Stimulated activated CD8-positive, alpha-beta memory T cell treated with anti-CD3 and anti-CD28 coated beads, Interleukin-4, amount 100 ng/mL, for 1 hour (primary cell): ENCODE measurements around the gene NCKAP5.

Experiments used
- DNase-seq, 2 donors: peaks; one replicate each; pipeline ENCODE4 v3.0.0-alpha.2; 2020; ENCODE audit warnings: low read depth in 2 of 2, low spot score in 1 of 2

Gene NCKAP5

DNA sequence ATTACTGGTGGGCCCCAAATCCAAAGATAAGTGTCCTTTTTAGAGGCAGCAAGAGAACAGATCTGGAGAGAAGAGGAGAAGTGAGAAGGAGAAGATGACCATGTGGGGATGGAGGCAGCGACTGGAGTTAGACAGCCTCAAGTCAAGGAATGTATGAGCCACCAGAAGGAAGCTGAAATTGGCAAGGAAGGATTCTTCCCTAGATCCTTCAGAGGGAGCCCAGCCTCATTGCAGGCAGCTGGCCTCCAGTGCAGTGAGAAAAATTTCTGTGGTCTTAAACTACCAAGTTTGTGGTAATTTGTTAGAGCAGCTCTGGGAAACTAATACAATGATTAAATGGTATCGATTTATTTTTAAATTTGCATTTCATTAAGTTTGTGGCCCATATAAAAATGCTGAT is 167.9 kb downstream of the NCKAP5 start:
- no peak for DNase-seq

DNA sequence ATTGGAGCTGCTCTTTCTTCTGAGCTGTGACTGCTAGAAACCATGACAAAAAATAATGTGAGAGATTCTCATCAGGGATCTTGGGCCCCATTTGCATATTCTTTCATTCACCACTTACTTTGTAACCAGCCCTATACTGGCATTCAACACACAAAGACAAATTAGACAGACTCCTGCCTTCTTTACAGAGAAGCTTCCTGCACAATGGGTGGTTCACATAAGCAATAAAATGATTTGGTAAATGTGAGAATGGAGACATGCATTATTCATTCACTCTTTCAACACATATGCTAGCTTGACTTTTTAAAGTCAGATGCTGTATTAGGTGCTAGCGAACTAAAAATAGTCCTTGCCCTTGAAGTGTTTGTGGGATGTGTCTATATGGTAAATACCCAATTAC is 174.4 kb downstream of the NCKAP5 start:
- DNase-seq = no peak

DNA sequence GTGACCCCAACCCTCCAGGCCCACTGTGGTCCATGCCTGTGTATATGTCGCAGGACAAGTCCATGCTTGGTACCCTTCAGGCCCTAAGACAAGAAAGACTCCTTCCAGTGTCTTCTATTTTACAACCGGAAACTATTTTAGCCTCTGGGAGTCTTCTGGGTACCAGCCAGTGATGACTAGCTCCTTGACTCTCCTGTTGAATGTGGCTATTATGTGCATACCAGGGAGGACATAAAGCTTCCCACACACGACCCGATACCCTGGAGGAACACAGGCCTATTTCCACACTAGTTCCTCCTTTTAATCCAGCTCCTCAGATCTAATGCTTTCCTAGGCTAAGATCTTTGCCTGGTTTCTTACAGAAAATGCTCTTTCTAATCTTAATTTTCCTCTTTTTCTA is 178.1 kb downstream of the NCKAP5 start:
- no peak for DNase-seq

DNA sequence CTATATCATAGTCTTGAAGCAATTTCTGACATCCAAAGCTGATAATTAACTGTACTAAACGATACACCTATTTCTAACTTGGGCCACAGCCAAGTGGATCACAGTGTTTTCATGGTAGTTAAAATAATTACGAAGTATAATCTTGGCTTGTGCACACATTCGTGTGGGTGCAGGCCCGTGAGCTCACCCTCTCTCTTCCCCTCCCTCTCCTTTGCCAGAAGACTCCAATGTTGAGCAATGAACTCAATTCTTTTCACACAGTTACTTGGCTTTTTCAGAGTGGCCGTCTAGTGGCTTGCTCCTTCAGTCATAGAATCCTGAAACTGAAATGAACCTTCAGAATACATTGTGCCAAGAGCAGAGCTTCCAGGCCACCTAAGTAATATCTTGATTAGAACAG is 178.7 kb downstream of the NCKAP5 start:
- no peak for DNase-seq

DNA sequence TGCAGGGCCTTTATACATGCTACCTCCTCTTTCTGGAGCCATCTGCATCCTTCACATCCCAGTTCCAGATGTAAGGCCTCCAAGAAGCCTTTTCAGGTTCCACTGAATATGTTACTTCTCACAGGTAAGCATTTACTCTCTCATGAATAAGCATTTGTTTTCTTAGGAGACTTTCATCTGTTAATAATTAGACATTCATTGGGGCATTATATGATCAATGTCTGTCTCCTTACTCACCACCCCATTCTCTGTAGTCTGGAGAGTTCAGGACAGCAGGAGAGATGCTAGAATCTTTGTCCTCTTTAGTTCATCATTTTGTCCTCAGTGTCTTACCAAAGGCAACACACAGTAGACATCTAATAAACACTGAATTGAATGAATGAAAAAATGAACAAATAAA is 185.7 kb downstream of the NCKAP5 start:
- no peak for DNase-seq

DNA sequence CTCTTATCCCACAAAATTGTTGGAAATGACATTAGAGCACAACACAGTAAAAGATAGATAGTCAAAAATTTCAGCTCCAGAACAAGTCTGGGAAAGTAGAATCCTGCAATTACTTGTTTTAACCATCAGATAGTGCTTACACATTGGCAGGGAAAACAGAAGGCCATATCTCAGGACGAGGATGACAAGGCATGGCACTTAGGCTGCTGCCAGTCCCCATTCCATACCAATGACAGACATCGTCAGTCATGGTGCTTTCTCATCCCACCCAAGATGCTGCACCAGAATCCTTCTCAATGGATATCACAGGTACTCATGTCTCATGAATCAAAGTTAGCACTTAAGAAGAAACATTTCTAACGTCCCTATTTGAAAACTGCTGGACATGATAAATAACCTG is 187.3 kb downstream of the NCKAP5 start:
- DNase-seq = no peak

DNA sequence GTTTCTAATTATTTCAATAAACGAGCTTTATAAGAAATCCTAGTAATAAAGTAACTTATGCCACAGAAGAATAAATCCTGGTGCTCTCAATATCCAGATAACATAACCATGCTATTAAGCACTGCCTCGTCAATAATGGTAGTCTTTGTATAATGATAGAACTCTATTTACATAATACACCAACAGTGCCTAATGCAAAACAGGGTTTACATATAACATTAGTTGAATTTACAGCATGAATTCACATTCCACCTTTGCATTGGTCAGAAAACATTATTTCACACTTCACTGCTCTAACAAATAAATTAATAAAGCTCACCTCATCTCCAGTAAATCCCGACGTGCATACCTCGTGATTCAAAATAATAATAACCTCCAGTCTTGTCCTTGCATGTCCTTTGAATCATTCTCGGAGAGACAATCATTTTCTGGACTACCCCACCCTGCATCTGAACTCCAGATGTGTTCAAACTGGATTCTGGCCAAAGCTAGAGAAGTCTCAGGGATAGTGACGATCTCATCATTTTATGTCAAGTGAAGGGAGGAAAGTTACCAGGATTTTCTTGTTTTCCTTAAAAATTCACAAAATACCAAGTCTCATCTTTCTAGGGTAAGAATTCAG is 189.2 kb downstream of the NCKAP5 start:
- DNase-seq = no peak

DNA sequence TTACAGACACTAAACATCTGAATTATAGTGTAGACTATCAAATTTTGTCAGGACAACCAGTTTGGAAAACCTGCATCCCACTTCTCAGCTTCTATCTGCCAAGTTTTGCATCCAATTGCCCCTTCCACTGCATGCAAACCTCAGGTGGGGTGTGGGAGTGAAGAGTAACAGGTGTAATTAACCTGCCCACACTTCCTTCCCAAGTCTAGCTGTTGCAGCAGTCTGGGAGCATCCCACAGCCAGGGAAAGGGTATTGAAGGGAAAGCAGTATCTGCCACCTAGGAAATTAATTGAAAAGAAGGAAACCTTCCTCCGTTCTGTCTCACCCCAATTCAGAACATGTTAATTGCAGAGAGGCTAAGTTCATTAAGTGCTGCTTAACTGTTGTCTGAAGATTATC is 189.9 kb downstream of the NCKAP5 start:
- no peak for DNase-seq

DNA sequence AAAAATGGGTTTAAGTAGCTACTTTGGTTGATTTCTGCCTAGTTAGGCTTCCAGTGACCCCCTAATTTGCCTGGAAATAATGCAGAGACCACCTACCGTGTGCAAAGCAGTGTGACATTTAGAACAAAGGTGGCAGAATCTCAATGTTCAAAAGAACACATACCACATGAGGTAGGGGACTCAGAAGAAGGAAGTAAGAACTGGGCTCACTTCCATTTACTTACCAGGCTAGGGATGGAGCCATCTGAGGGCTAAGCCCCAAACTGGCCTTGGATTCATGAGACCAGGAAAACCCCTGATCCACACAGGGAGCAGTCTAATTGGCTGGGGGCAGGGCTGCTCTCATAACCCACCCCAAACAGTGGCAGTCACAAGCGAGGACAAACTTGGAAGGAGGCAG is 190.7 kb downstream of the NCKAP5 start:
- no peak for DNase-seq

DNA sequence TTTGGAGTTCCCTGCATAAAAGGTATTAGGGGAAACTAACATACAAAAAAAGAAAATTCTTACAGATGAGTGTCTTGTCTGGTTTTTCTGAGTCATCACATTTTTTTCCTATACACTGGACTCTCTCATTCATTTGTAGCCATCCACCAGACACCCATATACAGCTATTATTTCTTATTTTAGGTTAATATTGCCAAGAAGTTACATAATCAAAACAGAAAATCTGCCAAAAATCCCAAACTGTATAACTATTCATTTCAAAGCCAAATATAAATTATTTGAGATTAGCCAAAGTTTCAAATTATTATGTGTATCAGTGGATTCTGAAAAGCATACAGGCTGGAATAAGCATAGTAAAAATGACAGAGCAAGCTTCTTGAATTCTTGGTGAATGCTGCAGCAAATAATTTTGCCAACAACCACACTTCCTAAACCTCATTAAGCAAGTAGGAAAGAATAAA is 191.2 kb downstream of the NCKAP5 start:
- DNase-seq = no peak

DNA sequence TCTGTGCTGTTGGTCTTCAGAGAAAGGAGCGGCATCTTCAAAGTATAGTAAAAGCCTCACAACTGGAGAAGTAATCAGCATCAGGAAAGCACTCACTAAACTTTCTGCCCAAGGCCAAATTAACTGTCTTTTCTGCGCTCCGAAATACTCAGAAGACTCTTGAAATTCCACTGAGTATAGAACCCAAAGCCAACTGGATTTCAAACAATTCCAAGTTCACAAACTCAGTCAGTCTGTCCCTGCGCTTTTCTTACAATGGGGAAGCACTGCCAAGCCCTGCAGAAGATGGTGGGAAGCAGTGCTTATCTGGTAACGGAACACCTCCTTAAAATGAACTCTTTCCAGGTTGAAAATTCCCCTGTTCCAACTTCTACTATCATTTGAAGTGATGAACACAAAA is 193.5 kb downstream of the NCKAP5 start:
- DNase-seq = no peak

DNA sequence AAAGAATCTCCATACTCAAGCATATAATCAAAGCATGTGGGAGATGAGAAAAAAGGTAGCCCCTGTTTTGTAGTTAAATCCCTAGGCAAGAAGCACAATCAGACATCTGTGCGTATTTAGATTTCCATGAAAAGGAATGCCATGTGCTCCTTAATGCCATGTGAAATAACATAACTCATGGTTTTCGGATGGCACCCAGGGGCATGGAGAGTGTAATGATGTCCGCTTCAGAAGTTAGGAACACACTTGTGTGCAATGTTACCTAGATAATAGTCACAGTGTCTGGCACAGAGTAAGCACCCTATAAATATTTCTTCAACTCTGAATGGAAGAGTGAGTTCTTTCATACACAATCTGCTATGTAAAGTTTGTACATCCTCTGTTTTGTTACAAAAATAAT is 197.0 kb downstream of the NCKAP5 start:
- DNase-seq = no peak

DNA sequence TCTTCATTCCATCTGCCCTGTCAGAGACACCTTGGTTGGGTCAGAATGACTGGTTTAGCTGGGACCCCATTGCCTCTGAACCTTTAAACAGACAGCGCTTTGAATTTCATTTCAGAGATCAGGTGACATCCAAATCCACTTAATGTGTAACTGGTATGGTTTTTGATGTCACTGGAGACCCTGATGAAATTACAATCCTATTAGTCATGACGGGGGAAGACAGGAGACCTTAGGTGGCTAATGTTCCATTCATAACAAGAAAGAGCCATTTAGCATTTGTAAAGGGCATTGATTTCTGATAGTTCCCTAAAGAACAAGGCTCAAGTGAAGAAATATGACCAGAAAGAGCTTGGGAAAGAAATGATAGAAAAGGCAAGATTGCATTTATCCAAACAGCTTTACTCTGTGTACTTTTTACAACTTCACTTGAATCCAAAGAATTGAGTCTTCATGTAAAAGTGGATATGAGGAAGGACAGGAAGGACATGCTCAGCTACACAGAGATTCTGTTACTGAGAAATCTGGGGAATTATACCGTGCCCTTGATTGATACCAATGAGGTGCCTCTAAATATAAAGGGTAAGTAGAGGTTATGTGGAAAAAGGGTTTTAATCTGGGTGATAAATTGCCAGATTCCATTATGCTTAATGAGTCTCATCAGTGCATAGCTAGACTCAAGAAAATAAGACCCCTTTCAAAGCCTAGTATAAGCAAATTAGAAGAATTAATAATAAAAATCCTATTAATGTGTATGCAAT is 198.2 kb downstream of the NCKAP5 start:
- no peak for DNase-seq

DNA sequence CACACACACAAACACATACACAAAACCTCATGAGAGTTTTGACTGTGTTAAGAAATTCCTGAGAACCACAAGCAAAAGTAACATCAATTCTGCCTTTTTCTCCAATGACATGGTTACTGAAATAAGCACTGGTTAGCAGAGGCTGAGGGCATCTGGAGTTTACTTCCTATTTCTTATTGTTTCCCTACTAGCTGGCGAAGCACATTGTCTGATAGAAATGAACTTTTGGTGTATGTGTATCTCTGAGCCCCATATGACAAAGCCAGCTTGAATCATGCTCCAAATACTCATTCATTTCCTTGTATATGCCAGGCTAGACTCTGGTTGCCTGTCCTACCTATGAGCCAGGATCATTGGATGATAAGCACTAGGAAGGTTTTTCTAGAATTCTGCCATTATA is 203.1 kb downstream of the NCKAP5 start:
- DNase-seq = no peak

DNA sequence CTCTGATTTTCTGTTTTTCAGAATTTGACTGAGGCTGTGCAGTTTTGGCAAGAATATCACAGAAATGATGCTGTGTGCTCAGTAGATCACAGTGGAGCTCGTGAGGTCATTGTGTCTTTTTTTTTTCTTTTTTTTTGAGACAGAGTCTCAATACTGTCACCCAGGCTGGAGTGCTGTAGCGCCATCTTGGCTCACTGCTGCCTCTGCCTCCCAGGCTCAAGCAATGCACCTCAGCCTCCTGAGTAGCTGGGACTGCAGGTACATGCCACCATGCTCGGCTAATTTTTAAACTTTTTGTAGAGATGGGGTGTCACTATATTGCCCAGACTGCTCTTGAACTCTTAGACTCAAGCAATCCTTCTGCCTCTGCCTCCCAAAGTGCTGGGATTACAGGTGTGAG is 203.6 kb downstream of the NCKAP5 start:
- DNase-seq = no peak

DNA sequence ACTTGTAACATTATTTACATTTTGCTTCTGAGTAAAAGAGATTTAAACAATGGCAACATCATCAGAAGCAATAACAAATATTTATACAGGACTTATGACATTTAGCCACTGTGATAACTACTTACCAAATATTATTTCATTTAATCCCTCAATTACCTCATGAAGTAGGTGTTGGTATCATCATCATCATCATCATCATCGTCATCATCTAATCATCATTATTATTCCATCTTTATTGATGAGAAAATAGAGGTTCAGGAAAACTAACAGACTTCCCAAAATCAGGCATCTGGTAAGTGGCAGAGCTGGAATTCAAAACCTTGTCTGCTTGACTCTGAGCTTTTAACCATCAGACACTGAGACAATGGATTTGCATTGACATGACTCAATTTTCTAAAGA is 204.4 kb downstream of the NCKAP5 start:
- no peak for DNase-seq

DNA sequence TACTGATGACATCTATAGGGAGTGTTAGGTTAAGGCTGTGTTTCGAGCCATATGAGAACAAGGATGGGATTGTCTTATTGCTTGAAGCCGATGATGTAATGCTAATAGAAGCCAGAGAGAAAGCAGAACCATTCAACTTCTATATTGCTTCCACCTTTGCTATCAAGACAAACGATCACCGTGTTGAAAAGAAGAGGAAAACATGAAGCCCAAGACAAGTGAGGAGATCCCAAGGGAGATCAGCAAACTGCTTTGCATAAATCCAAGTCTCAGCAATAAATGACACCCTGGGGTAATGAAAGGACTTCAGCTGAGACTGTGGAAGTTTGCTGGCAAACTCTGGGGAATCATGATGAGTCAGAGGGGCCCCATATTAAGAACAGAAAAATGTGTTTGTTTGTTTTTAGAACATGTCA is 206.2 kb downstream of the NCKAP5 start:
- DNase-seq = no peak

DNA sequence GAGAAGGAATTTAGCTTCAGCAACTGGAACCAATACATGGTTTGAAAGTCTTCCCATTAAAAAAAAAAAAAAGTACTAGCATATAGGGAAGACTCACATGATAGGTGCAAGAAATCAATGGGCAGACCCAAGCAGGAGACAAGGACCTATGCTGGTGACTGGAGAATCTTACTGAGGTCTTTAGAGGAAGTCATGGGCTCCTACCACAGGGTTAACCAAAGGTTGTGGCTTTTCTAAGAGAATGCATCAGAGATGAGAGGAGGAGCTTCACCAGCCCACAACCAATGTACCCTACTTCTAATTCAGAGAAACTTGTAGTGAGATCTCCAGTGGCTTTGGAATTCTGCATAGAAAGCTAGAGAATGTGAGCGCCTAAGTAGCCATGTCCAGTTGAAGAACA is 207.4 kb downstream of the NCKAP5 start:
- no peak for DNase-seq

DNA sequence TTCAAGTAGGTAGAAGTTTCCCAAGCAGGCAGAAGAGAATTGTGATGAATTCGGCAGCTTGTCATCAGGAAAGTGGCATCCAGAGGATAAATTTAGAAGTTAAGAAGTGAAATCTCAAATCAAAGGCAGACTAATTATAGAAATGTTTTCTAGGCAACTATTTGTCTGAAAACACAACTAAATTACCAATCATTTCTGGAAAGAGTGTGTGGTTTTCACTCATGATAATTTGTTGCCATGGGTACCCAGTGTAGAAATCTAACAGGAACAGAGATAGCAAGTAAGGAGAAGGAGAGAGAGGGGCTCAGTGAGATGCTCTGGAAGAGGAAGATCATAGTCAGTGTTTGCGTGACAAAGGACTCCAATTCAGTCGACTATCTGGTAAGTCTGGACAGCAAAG is 208.1 kb downstream of the NCKAP5 start:
- DNase-seq = no peak

DNA sequence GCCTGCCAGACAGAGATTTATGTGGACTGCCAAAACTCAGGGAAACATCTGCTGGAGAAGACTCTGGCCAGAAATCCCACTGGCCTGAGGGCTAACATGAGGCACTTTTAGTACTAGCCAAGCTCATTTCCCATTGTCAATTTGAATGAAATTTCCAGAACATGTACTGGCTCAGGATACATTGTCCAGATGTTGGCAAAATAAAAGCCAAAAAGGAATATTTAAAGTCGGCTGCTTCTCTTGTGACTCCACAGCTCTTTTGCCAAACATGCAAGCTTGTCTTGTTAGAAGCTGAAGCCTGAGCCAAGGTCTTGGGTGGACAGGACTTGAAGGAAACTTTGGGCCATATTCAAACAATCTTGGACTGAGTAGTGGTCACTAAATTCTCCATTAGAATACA is 215.5 kb downstream of the NCKAP5 start:
- no peak for DNase-seq

DNA sequence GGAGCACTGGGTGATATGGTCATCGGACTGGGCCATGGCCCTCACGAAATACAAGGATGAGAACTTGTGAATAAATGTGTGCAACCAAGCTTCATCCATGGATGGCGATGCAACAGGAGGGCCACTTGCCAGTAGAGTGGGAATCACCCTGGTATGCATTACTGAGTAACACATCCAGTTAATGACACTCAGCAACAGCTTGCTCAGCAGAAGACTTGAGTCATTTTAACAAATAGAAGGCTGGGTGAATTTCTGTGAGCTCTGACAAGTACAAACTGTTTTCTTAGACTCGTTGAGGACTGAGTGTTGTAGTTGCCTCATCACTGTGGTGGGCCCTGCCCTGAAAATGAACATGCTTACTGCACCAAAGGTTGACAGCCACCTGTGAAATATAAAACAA is 221.6 kb downstream of the NCKAP5 start:
- no peak for DNase-seq

DNA sequence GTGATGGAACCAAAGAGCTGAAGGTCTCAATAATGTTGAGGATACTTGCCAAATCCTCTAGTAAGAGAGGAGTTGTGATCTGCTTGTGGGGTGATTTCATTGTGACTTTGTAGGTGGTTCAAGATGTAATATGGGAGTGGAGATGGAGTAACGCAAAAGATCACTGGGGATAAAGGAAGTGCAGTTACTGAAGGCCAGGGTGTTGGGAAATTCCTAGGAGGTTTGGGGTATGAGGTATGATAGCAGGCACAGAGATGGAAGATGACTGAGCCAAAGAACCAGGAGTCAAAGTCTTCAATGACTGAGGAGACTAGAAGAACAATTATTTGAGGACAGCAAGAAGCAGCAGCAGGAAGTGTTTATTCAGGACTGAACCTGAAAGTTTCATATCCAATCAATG is 222.6 kb downstream of the NCKAP5 start:
- no peak for DNase-seq

DNA sequence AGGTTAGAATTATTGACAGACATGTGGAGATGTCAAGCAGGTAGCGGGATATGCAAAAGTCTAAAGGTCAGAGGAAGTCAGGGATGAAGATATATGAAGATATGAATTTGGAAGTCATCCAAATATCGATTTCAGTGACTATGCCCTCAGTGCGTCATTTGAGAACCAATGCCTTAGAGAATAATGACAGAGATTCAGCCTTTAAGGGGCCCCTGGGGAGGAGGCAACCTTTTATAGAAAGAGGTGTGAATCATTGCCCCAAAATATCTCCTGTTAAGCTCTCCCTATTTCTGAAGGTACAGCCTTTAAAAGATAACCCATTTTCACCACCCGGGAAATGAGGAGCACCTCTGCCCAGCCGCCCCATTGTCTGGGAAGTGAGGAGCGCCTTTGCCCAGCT is 223.4 kb downstream of the NCKAP5 start:
- DNase-seq = no peak
